Activated CD8-positive, alpha-beta T cell treated with anti-CD3 and anti-CD28 coated beads for 36 hours (primary cell): ENCODE data around the gene TTC39B. TPM values are rescaled to one million over a fixed set of nuclear protein-coding genes. Genes with fewer than 3 reads are reported as not detected.

Experiments used
- ATAC-seq: fragments of 200-7000 bp; cut with Tn5 transposase; one replicate; pipeline ENCODE4 v1.10.0; 2021; ENCODE audit warnings: mild to moderate bottlenecking, moderate library complexity
- CTCF ChIA-PET: fragments of 350-600 bp; sonication (Branson Sonifier 250); formaldehyde crosslinking; loops from one replicate; lab custom pipeline; 2021; ENCODE audit warnings: antibody characterized with exemption; lab: Charles Lee
- POLR2A ChIA-PET: fragments of 350-600 bp; sonication (Branson Sonifier 250); formaldehyde crosslinking; loops from one replicate; lab custom pipeline; 2021; ENCODE audit warnings: antibody characterized with exemption; lab: Charles Lee
- DNase-seq: peaks from one replicate; pipeline ENCODE4 v3.0.0-alpha.2; 2020
- H3K27ac Mint-ChIP-seq: one replicate; pipeline ENCODE4 v1.8.0; 2021; ENCODE audit warnings: mild to moderate bottlenecking, mixed read lengths
- H3K27me3 Mint-ChIP-seq: one replicate; pipeline ENCODE4 v1.8.0; 2021; ENCODE audit warnings: mixed read lengths
- H3K36me3 Mint-ChIP-seq: one replicate; pipeline ENCODE4 v1.8.0; 2021; ENCODE audit warnings: low read depth, mixed read lengths
- H3K4me1 Mint-ChIP-seq: one replicate; pipeline ENCODE4 v1.8.0; 2021; ENCODE audit warnings: low read depth, mixed read lengths
- H3K4me3 Mint-ChIP-seq: one replicate; pipeline ENCODE4 v1.8.0; 2021; ENCODE audit warnings: mild to moderate bottlenecking, moderate library complexity, mixed read lengths
- H3K9me3 Mint-ChIP-seq: one replicate; pipeline ENCODE4 v1.8.0; 2021; ENCODE audit warnings: mixed read lengths
- CTCF ChIP-seq: fragments of 200-600 bp; IDR thresholded peaks from one replicate; pipeline ENCODE4 v1.8.0; 2022; ENCODE audit warnings: antibody characterized with exemption, mild to moderate bottlenecking
- intact Hi-C: fragments of 100-400 bp; cut with micrococcal nuclease; formaldehyde crosslinking; loops from one replicate; pipeline ENCODE4 v1.10.0; 2022
- total RNA-seq, 2 experiments: library from RNA; stranded (reverse); gene quantifications; one replicate each; pipeline ENCODE4 v1.2.3, GENCODE V29; 2021

Gene TTC39B
- total RNA-seq, 2 experiments from 2014 or later, result 17.8 to 18.5 TPM

GRCh38 chr9:15189481-15189880 lies 117.5 kb downstream of the TTC39B start:
- no peak overlapping the region for H3K4me3 Mint-ChIP-seq
- TF ChIP-seq CTCF, result no peak
- ATAC-seq (no peak), DNase-seq (no peak)
- no peaks in the 10 kb centered on the region for H3K9me3 Mint-ChIP-seq
- H3K27ac Mint-ChIP-seq, result no peak overlapping the region
- intact Hi-C loops, result no loop called here
- no peaks in the 10 kb centered on the region for H3K27me3 Mint-ChIP-seq
- H3K36me3 Mint-ChIP-seq, result peaks cover 35% of the 10 kb centered on the region
- ChIA-PET POLR2A (no interaction called here), CTCF (no interaction called here)
- peaks cover 12% of the 10 kb centered on the region for H3K4me1 Mint-ChIP-seq

GRCh38 chr9:15187589-15187988 lies 119.4 kb downstream of the TTC39B start:
- Mint-ChIP-seq H3K4me1 (peaks cover 12% of the 10 kb centered on the region), H3K9me3 (no peaks in the 10 kb centered on the region), H3K27me3 (no peaks in the 10 kb centered on the region), H3K4me3 (no peak overlapping the region), H3K27ac (no peak overlapping the region), H3K36me3 (peaks cover 31% of the 10 kb centered on the region)
- CTCF ChIA-PET, result interaction anchor here (1.2 to 1.3 kb wide), 2 partner anchors 13 to 44 kb away, joined by 3 read pairs; no protein-coding TSS in a partner anchor
- ATAC-seq (no peak), DNase-seq (no peak)
- intact Hi-C loops, result no loop called here
- TF ChIP-seq CTCF, result no peak
- POLR2A ChIA-PET, result no interaction called here

- intact Hi-C loops, result no loop called here
- Mint-ChIP-seq H3K36me3 (peaks cover 31% of the 10 kb centered on the region), H3K27me3 (no peaks in the 10 kb centered on the region), H3K4me3 (no peak overlapping the region), H3K4me1 (peaks cover 14% of the 10 kb centered on the region), H3K9me3 (no peaks in the 10 kb centered on the region), H3K27ac (no peak overlapping the region)
- DNase-seq, result no peak
- TF ChIP-seq CTCF, result no peak
- ChIA-PET POLR2A (no interaction called here), CTCF (interaction anchor here (0.8 kb wide), 1 partner anchor 28 kb away, joined by 3 read pairs; no protein-coding TSS in a partner anchor)
- no peak for ATAC-seq
Measured at GRCh38 chr9:15182730-15183129, 124.3 kb downstream of the TTC39B start.

- Mint-ChIP-seq H3K4me3 (no peak overlapping the region), H3K27ac (no peak overlapping the region), H3K9me3 (no peaks in the 10 kb centered on the region), H3K27me3 (no peaks in the 10 kb centered on the region), H3K36me3 (peaks cover 27% of the 10 kb centered on the region), H3K4me1 (peaks cover 14% of the 10 kb centered on the region)
- ChIA-PET POLR2A (interaction anchor here (0.6 kb wide), 1 partner anchor 120 kb away, joined by 4 read pairs; no protein-coding TSS in a partner anchor), CTCF (no interaction called here)
- no peak for ATAC-seq
- TF ChIP-seq CTCF, result no peak
- DNase-seq, result no peak
- intact Hi-C loops, result no loop called here
Measured at GRCh38 chr9:15182101-15182551, 124.9 kb downstream of the TTC39B start.

GRCh38 chr9:15180124-15180523 lies 126.9 kb downstream of the TTC39B start:
- H3K4me3 Mint-ChIP-seq, result no peak overlapping the region
- POLR2A ChIA-PET, result no interaction called here
- no peaks in the 10 kb centered on the region for H3K27me3 Mint-ChIP-seq
- H3K9me3 Mint-ChIP-seq, result no peaks in the 10 kb centered on the region
- H3K4me1 Mint-ChIP-seq, result peaks cover 14% of the 10 kb centered on the region
- peaks cover 23% of the 10 kb centered on the region for H3K36me3 Mint-ChIP-seq
- H3K27ac Mint-ChIP-seq, result peak overlapping the region; percentile 32
- ATAC-seq (peak; percentile 30), DNase-seq (no peak)
- CTCF ChIA-PET, result no interaction called here
- no peak for TF ChIP-seq CTCF
- intact Hi-C loops, result no loop called here
